ENCODE measurements around the gene CCDC177.

The CCDC177 gene

DNA sequence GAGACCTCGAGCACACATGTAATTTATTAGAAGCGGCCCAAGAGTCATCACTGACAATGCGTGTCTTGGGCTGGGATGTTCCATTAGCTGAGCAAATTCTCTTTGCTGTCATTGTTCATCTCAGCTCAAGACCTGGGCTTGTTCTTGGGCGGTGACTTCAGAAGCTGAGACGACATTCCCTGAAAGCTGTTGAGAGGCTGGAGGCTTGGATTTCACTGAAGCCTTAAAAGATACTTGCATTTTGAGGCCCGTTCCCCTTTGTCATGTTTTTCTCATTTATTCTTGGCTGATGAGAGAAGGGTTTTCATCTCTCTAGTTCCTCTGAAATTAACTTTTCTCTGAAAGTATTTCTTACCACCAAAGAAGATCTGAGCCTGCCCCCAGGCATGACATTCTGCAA is 20.2 kb upstream of the CCDC177 start:
- Histone ChIP-seq H3K9ac (ENCODE audit: low read depth, low read length) (no peak overlapping the region), H3K27me3 (ENCODE audit: insufficient read depth, low read length) (no peaks in the 10 kb centered on the region), H3K36me3 (ENCODE audit: insufficient read depth, low read depth, low read length) (no peaks in the 10 kb centered on the region), H3K9me3 (ENCODE audit: insufficient read depth, low read depth, low read length) (no peaks in the 10 kb centered on the region), H3K4me3 (ENCODE audit: low read length) (no peak overlapping the region), H3K27ac (ENCODE audit: low read length) (no peak overlapping the region), H3K4me1 (ENCODE audit: insufficient read depth, low read length) (no peaks in the 10 kb centered on the region)

DNA sequence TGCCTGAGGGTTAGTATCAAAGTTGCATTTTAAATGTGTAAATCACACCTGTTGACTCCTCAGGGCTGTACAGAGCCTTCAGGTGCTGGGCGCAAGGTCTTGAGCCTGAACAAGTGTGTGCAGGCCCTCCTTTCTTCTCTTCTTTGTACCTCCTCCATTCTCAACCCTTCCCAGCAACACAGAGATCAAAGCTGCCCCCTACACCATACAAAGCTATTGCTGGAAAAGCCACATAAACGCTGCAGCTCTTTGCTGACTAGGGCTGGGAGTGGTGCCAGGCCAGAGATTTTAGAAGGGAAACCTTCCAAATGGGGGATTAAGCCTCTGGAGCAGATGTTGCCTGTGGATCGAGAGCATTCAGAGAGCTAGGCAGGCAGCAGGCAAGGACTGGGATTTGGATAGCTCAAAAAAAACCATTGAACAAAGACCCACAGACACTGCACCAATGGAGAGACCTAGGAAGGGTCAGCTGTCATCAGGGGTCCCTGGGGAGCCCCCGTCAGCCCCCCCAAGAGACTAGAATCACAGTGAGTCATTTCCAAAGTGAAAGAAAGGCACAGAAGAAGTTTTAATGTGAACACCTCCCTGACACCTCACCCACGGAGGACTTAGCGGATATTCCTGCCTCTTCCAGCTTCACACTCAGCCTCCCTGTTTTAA is 18.5 kb upstream of the CCDC177 start:
- no peak overlapping the region for H3K27ac ChIP-seq (ENCODE audit: low read length)
- no peak overlapping the region for H3K9ac ChIP-seq (ENCODE audit: low read depth, low read length)
- no peak overlapping the region for H3K4me3 ChIP-seq (ENCODE audit: low read length)

DNA sequence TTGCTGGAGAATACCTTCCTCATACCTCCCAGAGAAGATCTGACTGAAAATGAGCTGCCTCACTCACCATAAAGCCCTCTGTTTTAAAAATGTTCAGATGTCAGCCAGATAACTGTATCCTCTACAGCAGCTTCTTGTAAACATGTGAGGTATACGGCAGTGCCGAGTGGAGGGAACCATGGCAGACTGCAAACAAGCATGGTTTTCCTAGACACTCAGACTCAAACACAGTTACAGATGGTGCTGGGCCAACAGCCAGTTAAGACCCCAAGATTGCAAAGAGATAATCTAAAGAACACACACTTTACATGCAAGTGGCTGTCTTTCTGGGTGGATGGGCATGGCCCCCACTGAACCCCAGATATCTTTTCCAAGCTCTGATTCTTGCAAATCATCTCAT is 16.6 kb upstream of the CCDC177 start:
- no peaks in the 10 kb centered on the region for H3K36me3 ChIP-seq (ENCODE audit: insufficient read depth, low read depth, low read length)
- H3K4me1 ChIP-seq (ENCODE audit: insufficient read depth, low read length), result no peaks in the 10 kb centered on the region
- no peaks in the 10 kb centered on the region for H3K27me3 ChIP-seq (ENCODE audit: insufficient read depth, low read length)
- H3K4me3 ChIP-seq (ENCODE audit: low read length), result no peak overlapping the region
- no peak overlapping the region for H3K9ac ChIP-seq (ENCODE audit: low read depth, low read length)
- H3K9me3 ChIP-seq (ENCODE audit: insufficient read depth, low read depth, low read length), result no peaks in the 10 kb centered on the region
- H3K27ac ChIP-seq (ENCODE audit: low read length), result no peak overlapping the region

More for the DNA sequence above, 18.5 kb upstream of the CCDC177 start:
- Histone ChIP-seq H3K36me3 (ENCODE audit: insufficient read depth, low read depth, low read length) (no peaks in the 10 kb centered on the region), H3K27me3 (ENCODE audit: insufficient read depth, low read length) (no peaks in the 10 kb centered on the region), H3K9me3 (ENCODE audit: insufficient read depth, low read depth, low read length) (no peaks in the 10 kb centered on the region), H3K4me1 (ENCODE audit: insufficient read depth, low read length) (no peaks in the 10 kb centered on the region)

DNA sequence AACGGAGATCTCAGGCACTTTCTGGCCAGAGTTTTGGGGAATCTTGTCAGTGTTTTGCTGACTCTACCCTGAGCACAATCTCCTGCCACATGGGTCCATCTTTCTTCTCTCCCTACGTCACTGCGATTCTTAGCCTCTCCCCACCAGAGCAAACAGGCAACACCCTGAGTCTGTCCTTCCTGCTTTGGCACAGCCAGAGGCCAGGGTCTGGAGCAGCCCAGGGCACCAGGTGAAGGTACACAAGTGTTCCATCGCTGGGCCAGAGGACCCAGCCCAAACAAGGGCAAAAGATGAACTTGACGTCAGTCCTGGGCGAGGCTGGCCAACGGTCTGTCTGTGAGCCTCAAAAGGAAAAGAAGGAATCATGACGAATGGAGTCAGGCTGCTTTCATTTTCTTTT is 12.7 kb upstream of the CCDC177 start:
- Histone ChIP-seq H3K36me3 (ENCODE audit: insufficient read depth, low read depth, low read length) (no peaks in the 10 kb centered on the region), H3K9ac (ENCODE audit: low read depth, low read length) (no peak overlapping the region), H3K4me1 (ENCODE audit: insufficient read depth, low read length) (no peaks in the 10 kb centered on the region), H3K27ac (ENCODE audit: low read length) (no peak overlapping the region), H3K4me3 (ENCODE audit: low read length) (no peak overlapping the region), H3K9me3 (ENCODE audit: insufficient read depth, low read depth, low read length) (no peaks in the 10 kb centered on the region), H3K27me3 (ENCODE audit: insufficient read depth, low read length) (no peaks in the 10 kb centered on the region)

DNA sequence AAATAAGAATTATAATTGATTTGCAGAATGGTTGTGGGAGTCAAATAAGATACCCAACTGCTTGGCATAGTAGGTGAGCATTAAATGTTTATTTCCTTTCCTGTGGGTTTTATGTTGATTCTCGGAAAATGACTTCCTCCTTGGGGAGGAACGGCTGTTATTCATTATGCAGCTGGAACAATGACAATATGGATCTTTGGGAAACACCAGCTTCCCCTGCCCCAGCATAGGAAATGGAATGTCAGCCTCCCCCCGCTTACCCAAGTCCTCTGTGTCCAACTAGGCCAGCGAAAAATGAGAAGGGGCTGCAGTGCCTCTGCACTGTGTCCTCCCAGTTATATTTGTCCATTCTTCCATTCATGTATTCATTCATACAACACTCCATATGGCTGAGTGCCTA is 11.7 kb upstream of the CCDC177 start:
- Histone ChIP-seq H3K9me3 (ENCODE audit: insufficient read depth, low read depth, low read length) (no peaks in the 10 kb centered on the region), H3K27ac (ENCODE audit: low read length) (no peak overlapping the region), H3K4me3 (ENCODE audit: low read length) (no peak overlapping the region), H3K9ac (ENCODE audit: low read depth, low read length) (no peak overlapping the region), H3K36me3 (ENCODE audit: insufficient read depth, low read depth, low read length) (no peaks in the 10 kb centered on the region), H3K27me3 (ENCODE audit: insufficient read depth, low read length) (no peaks in the 10 kb centered on the region), H3K4me1 (ENCODE audit: insufficient read depth, low read length) (no peaks in the 10 kb centered on the region)

DNA sequence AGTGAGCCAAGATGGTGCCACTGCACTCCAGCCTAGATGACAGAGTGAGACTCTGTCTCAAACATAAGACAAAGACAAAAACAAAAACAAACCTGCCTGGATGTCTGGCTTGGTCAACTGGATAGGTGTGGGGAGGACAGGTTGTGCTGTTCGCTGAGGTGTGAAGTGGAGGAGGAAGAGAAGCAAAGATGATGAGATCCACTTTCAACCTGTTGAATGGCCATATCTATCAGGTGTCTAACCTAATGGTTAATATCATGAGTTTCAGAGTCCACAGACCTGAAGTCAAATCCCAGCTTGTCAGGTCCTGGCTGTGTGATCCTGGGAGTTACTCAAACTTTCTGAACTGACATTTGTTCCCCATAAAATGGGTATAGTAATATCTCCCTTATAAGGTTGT is 9.7 kb upstream of the CCDC177 start:
- Histone ChIP-seq H3K27me3 (ENCODE audit: insufficient read depth, low read length) (no peaks in the 10 kb centered on the region), H3K4me3 (ENCODE audit: low read length) (no peak overlapping the region), H3K27ac (ENCODE audit: low read length) (no peak overlapping the region), H3K4me1 (ENCODE audit: insufficient read depth, low read length) (peaks cover 4% of the 10 kb centered on the region; the same call in 1 of the 2 replicates), H3K36me3 (ENCODE audit: insufficient read depth, low read depth, low read length) (no peaks in the 10 kb centered on the region), H3K9me3 (ENCODE audit: insufficient read depth, low read depth, low read length) (no peaks in the 10 kb centered on the region), H3K9ac (ENCODE audit: low read depth, low read length) (no peak overlapping the region)

DNA sequence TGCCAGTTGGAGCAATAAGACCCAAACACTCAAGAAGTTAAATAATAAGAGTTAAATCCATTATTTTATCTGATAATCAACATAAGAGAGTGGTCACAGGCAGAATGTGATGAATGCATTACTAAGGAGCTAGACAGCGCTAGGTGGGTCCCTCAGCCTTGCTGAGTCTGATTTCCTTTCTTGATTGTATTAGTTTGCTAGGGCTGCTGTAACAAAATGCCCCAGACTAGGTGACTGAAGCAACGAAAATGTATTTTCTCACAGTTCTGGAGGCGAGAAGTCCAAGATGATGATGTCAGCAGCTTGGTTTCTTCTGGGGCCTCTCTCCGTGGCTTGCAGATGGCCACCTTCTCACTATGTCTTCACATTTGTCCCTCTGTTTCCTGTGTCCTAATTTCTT is 8.2 kb upstream of the CCDC177 start:
- H3K9me3 ChIP-seq (ENCODE audit: insufficient read depth, low read depth, low read length), result no peaks in the 10 kb centered on the region
- no peak overlapping the region for H3K9ac ChIP-seq (ENCODE audit: low read depth, low read length)
- H3K36me3 ChIP-seq (ENCODE audit: insufficient read depth, low read depth, low read length), result no peaks in the 10 kb centered on the region
- H3K4me1 ChIP-seq (ENCODE audit: insufficient read depth, low read length), result peaks cover 4% of the 10 kb centered on the region; the same call in 1 of the 2 replicates
- no peaks in the 10 kb centered on the region for H3K27me3 ChIP-seq (ENCODE audit: insufficient read depth, low read length)
- no peak overlapping the region for H3K27ac ChIP-seq (ENCODE audit: low read length)
- no peak overlapping the region for H3K4me3 ChIP-seq (ENCODE audit: low read length)

DNA sequence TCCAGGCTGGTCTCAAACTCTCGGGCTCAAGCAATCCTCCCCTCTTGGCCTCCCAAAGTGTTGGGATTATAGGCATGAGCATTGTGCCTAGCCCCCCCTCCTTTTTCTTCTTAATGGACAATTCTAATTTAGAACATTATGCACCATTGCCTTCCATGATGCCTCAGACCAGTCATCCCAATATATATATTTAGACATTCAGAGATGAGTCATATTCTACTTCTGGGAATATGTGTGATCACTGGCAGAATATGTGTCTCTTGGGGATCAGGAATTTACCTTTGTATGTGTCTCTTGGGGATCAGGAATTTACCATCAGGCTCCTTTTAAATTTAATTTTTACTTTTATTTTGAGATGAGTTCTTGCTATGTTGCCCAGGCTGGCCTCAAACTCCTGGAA is 7.5 kb upstream of the CCDC177 start:
- H3K9ac ChIP-seq (ENCODE audit: low read depth, low read length), result no peak overlapping the region
- no peaks in the 10 kb centered on the region for H3K36me3 ChIP-seq (ENCODE audit: insufficient read depth, low read depth, low read length)
- no peak overlapping the region for H3K4me3 ChIP-seq (ENCODE audit: low read length)
- H3K4me1 ChIP-seq (ENCODE audit: insufficient read depth, low read length), result peaks cover 4% of the 10 kb centered on the region; the same call in 1 of the 2 replicates
- 0 out of 2 replicates have a peak, but pooled peaks cover under 1% of the 10 kb centered on the region for H3K27me3 ChIP-seq (ENCODE audit: insufficient read depth, low read length)
- no peaks in the 10 kb centered on the region for H3K9me3 ChIP-seq (ENCODE audit: insufficient read depth, low read depth, low read length)
- no peak overlapping the region for H3K27ac ChIP-seq (ENCODE audit: low read length)

DNA sequence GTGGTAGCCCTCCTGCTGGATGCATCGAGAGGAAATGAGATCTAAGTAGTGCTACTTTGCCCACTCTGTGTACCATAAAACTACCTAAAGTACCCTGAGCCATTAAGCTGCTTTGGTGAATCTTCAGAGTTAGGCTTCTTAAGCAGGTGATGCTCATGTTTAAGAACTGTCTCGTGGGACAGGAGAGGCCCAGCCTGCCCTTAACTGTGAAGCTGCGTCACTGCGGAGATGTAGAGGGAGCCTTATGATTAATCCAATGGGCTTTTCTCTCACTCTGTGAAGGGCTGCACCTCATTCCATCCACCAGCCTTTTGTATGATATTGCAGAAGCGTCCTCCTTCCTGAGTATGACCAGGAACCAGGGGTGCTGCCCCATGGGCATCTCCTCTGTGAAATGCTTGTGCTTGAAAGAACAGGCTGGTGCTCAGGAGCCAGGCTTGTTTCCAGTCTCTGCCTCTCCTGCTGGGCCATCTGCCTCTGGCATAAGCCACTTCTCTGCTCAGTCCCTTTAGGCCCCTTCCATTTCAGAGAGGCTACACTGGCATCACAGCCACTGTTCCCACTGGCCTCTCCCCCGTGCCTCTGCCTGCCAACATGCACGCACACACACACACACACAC is 6.8 kb upstream of the CCDC177 start:
- no peak overlapping the region for H3K9ac ChIP-seq (ENCODE audit: low read depth, low read length)
- H3K36me3 ChIP-seq (ENCODE audit: insufficient read depth, low read depth, low read length), result no peaks in the 10 kb centered on the region
- H3K9me3 ChIP-seq (ENCODE audit: insufficient read depth, low read depth, low read length), result no peaks in the 10 kb centered on the region
- peaks cover 8% of the 10 kb centered on the region; the same call in 1 of the 2 replicates for H3K27me3 ChIP-seq (ENCODE audit: insufficient read depth, low read length)
- no peak overlapping the region for H3K27ac ChIP-seq (ENCODE audit: low read length)
- H3K4me3 ChIP-seq (ENCODE audit: low read length), result no peak overlapping the region
- peaks cover 4% of the 10 kb centered on the region; the same call in 1 of the 2 replicates for H3K4me1 ChIP-seq (ENCODE audit: insufficient read depth, low read length)

DNA sequence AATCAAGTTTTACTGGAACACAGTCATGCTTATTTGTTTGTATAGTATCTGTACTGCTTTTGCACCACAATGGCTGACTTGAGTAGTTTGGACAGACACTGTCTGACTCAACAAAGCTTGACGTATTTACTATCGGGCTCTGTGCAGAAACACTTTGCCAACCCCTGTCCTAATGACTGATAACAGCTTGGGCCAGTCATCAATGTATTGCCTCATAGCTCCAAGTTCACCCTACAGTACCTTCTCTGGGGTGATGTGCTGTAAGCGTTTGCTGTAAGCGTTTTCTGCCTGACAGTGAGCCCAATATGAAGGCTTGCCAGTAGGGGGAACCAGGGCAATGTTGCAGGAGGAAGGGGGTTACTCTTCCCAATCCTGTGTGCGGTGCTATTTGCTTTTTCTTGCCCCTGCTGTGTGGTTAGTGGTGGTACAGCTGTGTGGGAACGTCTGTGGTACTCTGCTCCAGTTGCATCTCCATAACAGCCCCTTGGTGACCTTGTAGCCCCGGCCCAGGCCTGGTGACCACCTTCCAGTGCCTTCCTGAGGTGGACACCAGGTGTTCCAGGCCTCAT is 5.4 kb upstream of the CCDC177 start:
- Histone ChIP-seq H3K9ac (ENCODE audit: low read depth, low read length) (no peak overlapping the region), H3K27me3 (ENCODE audit: insufficient read depth, low read length) (peaks cover 19% of the 10 kb centered on the region; the same call in 1 of the 2 replicates), H3K4me3 (ENCODE audit: low read length) (no peak overlapping the region), H3K36me3 (ENCODE audit: insufficient read depth, low read depth, low read length) (no peaks in the 10 kb centered on the region), H3K9me3 (ENCODE audit: insufficient read depth, low read depth, low read length) (no peaks in the 10 kb centered on the region), H3K27ac (ENCODE audit: low read length) (no peak overlapping the region), H3K4me1 (ENCODE audit: insufficient read depth, low read length) (peaks cover 4% of the 10 kb centered on the region; the same call in 1 of the 2 replicates)

DNA sequence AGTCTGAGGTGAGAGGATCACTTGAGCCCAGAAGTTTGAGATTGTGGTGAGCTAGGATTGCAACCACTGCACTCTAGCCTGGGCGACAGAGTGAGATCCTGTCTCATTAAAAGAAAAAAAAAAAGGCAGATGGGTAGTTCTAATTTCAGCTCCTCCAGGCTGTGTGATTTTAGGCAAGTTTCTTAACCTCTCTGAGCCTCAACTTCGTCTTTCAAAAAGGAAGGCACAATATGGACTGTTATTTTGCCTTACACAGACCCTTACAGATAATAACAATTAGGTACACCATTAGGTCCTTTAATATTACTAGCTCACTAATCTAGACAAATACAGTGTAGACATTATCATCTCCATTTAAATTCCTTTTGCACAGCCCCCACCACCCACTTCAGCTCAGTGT is 4.8 kb upstream of the CCDC177 start:
- Histone ChIP-seq H3K27me3 (ENCODE audit: insufficient read depth, low read length) (peaks cover 25% of the 10 kb centered on the region), H3K27ac (ENCODE audit: low read length) (no peak overlapping the region), H3K4me3 (ENCODE audit: low read length) (no peak overlapping the region)

DNA sequence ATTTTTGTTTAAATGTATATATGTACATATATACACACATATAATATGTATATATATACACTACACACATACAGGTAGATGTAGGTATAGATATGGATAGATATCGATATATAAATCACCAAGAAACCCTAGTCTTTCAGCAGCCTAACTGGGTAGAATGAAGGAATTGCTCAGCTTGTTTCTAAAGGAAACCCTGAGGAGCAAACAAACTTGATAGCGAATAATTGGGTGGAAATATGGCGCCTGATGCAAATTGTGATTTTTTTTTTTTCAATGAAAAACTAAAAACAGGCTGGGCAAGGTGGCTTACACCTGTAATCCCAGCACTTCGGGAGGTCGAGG is 254 bp upstream of the CCDC177 start:
- Histone ChIP-seq H3K4me1 (ENCODE audit: insufficient read depth, low read length) (peaks cover 5% of the 10 kb centered on the region), H3K4me3 (ENCODE audit: low read length) (peak overlapping the region; percentile 78), H3K9me3 (ENCODE audit: insufficient read depth, low read depth, low read length) (peaks cover 3% of the 10 kb centered on the region; the same call in 1 of the 2 replicates), H3K27me3 (ENCODE audit: insufficient read depth, low read length) (peaks cover 71% of the 10 kb centered on the region), H3K27ac (ENCODE audit: low read length) (no peak overlapping the region), H3K36me3 (ENCODE audit: insufficient read depth, low read depth, low read length) (no peaks in the 10 kb centered on the region), H3K9ac (ENCODE audit: low read depth, low read length) (no peak overlapping the region)

More for the DNA sequence above, 4.8 kb upstream of the CCDC177 start:
- Histone ChIP-seq H3K9me3 (ENCODE audit: insufficient read depth, low read depth, low read length) (no peaks in the 10 kb centered on the region), H3K4me1 (ENCODE audit: insufficient read depth, low read length) (peaks cover 4% of the 10 kb centered on the region; the same call in 1 of the 2 replicates), H3K9ac (ENCODE audit: low read depth, low read length) (no peak overlapping the region), H3K36me3 (ENCODE audit: insufficient read depth, low read depth, low read length) (no peaks in the 10 kb centered on the region)

Measured in iPS-20b (cell line).